ENCODE results near the gene DACT1. TPM values are rescaled to one million over a fixed set of nuclear protein-coding genes. Genes with fewer than 3 reads are reported as not detected.

The DACT1 gene
- polyA plus RNA-seq, 3 donors: 23.4 to 34.4 (median 31.7) TPM

Other genes starting within 250 kb of the DACT1 start
- gene TOMM20L, start 242.0 kb upstream of the DACT1 start, polyA plus RNA-seq (ENCODE audit: insufficient read length in 3 of 3): 1 to 10 TPM; 1.5 to 2.8 (median 2.3) TPM
- 10 to 100 TPM; 77.1 to 78.4 (median 77.2) TPM for gene TIMM9, start 210.4 kb upstream of the DACT1 start, polyA plus RNA-seq (ENCODE audit: insufficient read length in 3 of 3)
- 10 to 100 TPM; 12.1 to 25.1 (median 21.3) TPM for gene KIAA0586, start 210.2 kb upstream of the DACT1 start, polyA plus RNA-seq (ENCODE audit: insufficient read length in 3 of 3)